ENCODE measurements around the gene ZBTB20. TPM values are rescaled to one million over a fixed set of nuclear protein-coding genes. Genes with fewer than 3 reads are reported as not detected.
"Not testable (repeated sequence)": the region's sequence is repeated elsewhere in the genome, so short reads cannot be mapped to it uniquely, and the experiment has no call there.

ZBTB20 gene
- total RNA-seq, 3 donors from 2014 or later: 62.9 to 150 (median 109) TPM

- intact Hi-C loops (cut with DNase I; ENCODE audit: low total_unique reads): no loop called here
- no peak overlapping the region for H3K27ac ChIP-seq
- TF ChIP-seq POLR2AphosphoS5 (IDR thresholded peaks at IDR 0.05): no peak
- no peak for TF ChIP-seq CTCF (IDR thresholded peaks at IDR 0.05)
- no peak for TF ChIP-seq POLR2A (IDR thresholded peaks at IDR 0.05)
Measured at GRCh38 chr3:114680299-114680698, 466.8 kb downstream of the ZBTB20 start.

GRCh38 chr3:114679773-114680172 lies 467.3 kb downstream of the ZBTB20 start:
- H3K27ac ChIP-seq; H3K27me3 ChIP-seq; H3K36me3 ChIP-seq; H3K4me3 ChIP-seq; H3K4me1 ChIP-seq; H3K9me3 ChIP-seq; DNase-seq (ENCODE audit: low spot score in 2 of 2); intact Hi-C loops (cut with DNase I; ENCODE audit: low total_unique reads): not testable (repeated sequence)

More at GRCh38 chr3:114680299-114680698, 466.8 kb downstream of the ZBTB20 start:
- no peak overlapping the region for H3K4me3 ChIP-seq
- H3K27me3 ChIP-seq: no peaks in the 10 kb centered on the region
- no peaks in the 10 kb centered on the region for H3K9me3 ChIP-seq
- no peaks in the 10 kb centered on the region for H3K4me1 ChIP-seq
- no peaks in the 10 kb centered on the region for H3K36me3 ChIP-seq
- no peak for DNase-seq (ENCODE audit: low spot score in 2 of 2)

GRCh38 chr3:114675104-114675503 lies 472.0 kb downstream of the ZBTB20 start:
- TF ChIP-seq POLR2AphosphoS5 (IDR thresholded peaks at IDR 0.05): no peak
- no peak for TF ChIP-seq CTCF (IDR thresholded peaks at IDR 0.05)
- no peak for TF ChIP-seq POLR2A (IDR thresholded peaks at IDR 0.05)
- no peaks in the 10 kb centered on the region for H3K9me3 ChIP-seq
- intact Hi-C loops (cut with DNase I; ENCODE audit: low total_unique reads): no loop called here
- no peaks in the 10 kb centered on the region for H3K4me1 ChIP-seq
- DNase-seq (ENCODE audit: low spot score in 2 of 2): no peak
- H3K27me3 ChIP-seq: no peaks in the 10 kb centered on the region
- no peak overlapping the region for H3K4me3 ChIP-seq
- H3K36me3 ChIP-seq: peaks cover 6% of the 10 kb centered on the region
- H3K27ac ChIP-seq: no peak overlapping the region

- intact Hi-C loops (cut with DNase I; ENCODE audit: low total_unique reads): no loop called here
- no peaks in the 10 kb centered on the region for H3K4me1 ChIP-seq
- H3K9me3 ChIP-seq: no peaks in the 10 kb centered on the region
- no peak for TF ChIP-seq POLR2AphosphoS5 (IDR thresholded peaks at IDR 0.05)
- no peak overlapping the region for H3K27ac ChIP-seq
- H3K36me3 ChIP-seq: peaks cover 6% of the 10 kb centered on the region
- DNase-seq (ENCODE audit: low spot score in 2 of 2): no peak
- no peaks in the 10 kb centered on the region for H3K27me3 ChIP-seq
- H3K4me3 ChIP-seq: no peak overlapping the region
Measured at GRCh38 chr3:114674036-114674435, 473.1 kb downstream of the ZBTB20 start.

GRCh38 chr3:114673481-114673880 lies 473.6 kb downstream of the ZBTB20 start:
- Histone ChIP-seq H3K36me3 (peaks cover 6% of the 10 kb centered on the region), H3K4me3 (no peak overlapping the region), H3K9me3 (no peaks in the 10 kb centered on the region), H3K27me3 (no peaks in the 10 kb centered on the region), H3K4me1 (no peaks in the 10 kb centered on the region), H3K27ac (no peak overlapping the region)
- no peak for DNase-seq (ENCODE audit: low spot score in 2 of 2)
- TF ChIP-seq POLR2A (IDR thresholded peaks at IDR 0.05) (no peak), CTCF (IDR thresholded peaks at IDR 0.05) (no peak), POLR2AphosphoS5 (IDR thresholded peaks at IDR 0.05) (no peak)
- intact Hi-C loops (cut with DNase I; ENCODE audit: low total_unique reads): no loop called here

GRCh38 chr3:114672692-114673447 lies 474.2 kb downstream of the ZBTB20 start:
- intact Hi-C loops (cut with DNase I; ENCODE audit: low total_unique reads): no loop called here

More at GRCh38 chr3:114672692-114673447, 474.2 kb downstream of the ZBTB20 start:
- no peaks in the 10 kb centered on the region for H3K9me3 ChIP-seq
- TF ChIP-seq CTCF (IDR thresholded peaks at IDR 0.05) (no peak), POLR2AphosphoS5 (IDR thresholded peaks at IDR 0.05) (no peak), POLR2A (IDR thresholded peaks at IDR 0.05) (no peak)
- H3K36me3 ChIP-seq: peaks cover 6% of the 10 kb centered on the region
- no peaks in the 10 kb centered on the region for H3K27me3 ChIP-seq
- H3K4me1 ChIP-seq: no peaks in the 10 kb centered on the region
- H3K27ac ChIP-seq: no peak overlapping the region
- no peak for DNase-seq (ENCODE audit: low spot score in 2 of 2)
- no peak overlapping the region for H3K4me3 ChIP-seq
